TTC549 (cell line): ENCODE results near the gene FUOM.
"Not testable (repeated sequence)": the region's sequence is repeated elsewhere in the genome, so short reads cannot be mapped to it uniquely, and the experiment has no call there.

ENCODE experiments used
- FAIRE-seq: peaks from 2 replicates; lab custom pipeline; 2012; peaks lifted over from hg19 to GRCh38; lab: Jason Lieb, UNC

FUOM gene

GRCh38 chr10:133328358-133329343 is 29.2 kb downstream of the FUOM start:
- no peak for FAIRE-seq

GRCh38 chr10:133327651-133328357 is 30.0 kb downstream of the FUOM start:
- FAIRE-seq = no peak

DNA sequence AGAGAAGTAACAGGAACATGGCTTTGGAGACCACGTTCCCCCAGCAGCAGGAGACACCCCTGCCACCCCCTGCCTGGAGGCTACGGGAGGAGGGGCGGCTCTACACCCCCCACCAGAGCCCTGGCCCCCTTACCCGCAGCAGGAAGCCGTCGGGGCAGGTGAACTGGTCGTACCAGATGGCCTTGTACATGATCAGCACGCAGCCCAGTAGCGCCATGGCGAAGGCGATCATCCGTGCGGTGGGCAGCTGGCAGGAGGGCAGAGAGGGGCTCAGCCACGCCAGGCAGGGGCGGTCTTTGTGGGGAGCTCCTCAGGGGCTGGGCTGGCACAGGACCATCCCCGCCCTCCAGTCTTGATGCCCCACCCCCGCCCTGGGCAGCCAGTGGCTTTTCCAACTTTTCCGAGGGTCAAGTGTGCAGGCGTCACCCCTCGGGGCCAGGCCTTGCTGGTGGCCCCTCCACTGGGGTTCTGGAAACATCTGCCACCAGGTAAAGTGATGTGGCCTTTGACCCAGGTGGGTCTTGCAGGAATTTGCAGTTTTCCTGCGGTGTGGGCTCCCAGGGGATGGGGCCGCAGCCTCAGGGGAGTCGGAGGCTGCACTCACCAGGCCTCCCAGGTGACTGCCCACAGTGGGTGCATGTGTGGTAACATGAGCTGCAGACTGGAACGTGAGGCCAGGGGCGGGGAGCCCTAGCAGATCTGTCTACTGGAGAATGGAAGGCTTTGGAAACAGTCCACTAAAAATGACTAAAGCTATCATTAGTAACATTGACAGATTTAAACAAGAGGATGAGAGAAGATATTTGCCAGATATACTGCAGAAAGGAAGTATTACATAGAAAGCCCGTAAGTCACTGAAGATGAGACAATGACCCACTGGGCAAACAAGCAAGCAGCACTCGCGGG is 30.8 kb downstream of the FUOM start:
- FAIRE-seq = no peak

- no peak for FAIRE-seq
These were observed 31.6 kb downstream of the FUOM start for GRCh38 chr10:133326223-133326551.

DNA sequence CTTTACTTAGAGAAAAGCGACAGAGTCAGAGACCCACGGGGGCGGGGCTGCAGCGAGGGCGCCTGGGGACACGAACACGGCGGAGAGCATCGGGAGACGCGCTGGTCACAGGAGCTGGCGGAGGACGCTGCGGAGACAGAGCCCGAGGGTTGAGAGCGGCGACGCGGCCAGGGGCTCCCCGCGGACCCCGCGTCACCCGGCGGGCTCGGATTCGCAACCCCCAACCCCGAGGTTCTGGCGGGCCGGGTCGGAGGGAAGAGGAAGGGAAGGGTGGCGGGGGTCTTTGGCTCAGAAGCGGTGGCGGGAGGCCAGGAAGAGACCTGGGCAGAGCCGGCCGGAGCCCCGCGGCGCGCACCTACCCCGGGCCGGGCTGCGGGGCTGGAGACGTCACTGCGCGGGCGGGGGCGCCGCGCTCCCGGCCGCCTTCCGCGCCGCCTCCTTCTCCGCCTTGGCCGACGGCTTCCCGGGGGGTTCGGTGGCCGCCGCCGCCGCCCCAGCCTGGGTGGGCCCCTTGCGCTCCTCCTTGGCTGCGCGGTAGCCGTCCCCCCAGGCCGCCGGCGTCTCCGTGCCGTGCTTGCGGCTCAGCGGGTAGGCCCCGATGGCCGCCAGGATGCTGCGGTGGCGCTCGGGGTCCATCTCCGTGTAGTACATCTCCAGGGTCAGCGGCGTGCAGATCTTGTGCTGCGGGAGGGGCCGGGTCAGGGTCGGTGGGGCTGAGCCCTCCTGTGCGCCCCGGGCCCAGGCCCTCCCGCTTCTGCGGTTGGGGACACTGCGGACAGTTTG is 32.2 kb downstream of the FUOM start:
- no peak for FAIRE-seq

- no peak for FAIRE-seq
These were observed 33.0 kb downstream of the FUOM start for GRCh38 chr10:133324857-133325260.

- FAIRE-seq = no peak
These were observed 33.5 kb downstream of the FUOM start for GRCh38 chr10:133324198-133324792.

DNA sequence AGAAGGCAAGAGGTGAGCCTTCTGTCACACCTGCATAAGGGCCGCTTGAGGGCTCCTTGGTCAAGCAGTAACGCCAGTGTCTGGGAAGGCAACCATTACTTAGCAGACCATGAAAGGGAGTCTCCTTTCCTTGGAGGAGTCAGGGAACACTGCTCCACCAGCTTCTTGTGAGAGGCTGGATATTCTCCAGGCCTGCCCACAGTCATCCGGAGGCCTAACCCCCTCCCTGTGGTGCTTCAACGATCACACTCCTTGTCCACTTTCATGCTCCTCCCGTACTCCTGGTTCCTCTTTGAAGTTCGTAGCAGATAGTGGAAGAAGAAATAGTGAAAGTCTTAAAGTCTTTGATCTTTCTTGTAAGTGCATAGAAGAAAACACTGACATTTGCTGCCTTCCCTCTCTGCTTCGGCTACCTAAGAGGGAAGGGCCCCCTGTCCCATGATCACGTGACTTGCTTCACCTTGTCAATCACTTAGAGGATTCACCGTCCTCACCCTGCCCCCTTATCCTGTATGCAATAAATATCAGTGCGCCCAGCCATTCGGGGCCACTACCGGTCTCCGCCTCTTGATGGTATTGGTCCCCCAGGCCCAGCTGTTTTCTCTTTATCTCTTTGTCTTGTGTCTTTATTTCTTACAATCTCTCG is 35.6 kb downstream of the FUOM start:
- FAIRE-seq = not testable (repeated sequence)

DNA sequence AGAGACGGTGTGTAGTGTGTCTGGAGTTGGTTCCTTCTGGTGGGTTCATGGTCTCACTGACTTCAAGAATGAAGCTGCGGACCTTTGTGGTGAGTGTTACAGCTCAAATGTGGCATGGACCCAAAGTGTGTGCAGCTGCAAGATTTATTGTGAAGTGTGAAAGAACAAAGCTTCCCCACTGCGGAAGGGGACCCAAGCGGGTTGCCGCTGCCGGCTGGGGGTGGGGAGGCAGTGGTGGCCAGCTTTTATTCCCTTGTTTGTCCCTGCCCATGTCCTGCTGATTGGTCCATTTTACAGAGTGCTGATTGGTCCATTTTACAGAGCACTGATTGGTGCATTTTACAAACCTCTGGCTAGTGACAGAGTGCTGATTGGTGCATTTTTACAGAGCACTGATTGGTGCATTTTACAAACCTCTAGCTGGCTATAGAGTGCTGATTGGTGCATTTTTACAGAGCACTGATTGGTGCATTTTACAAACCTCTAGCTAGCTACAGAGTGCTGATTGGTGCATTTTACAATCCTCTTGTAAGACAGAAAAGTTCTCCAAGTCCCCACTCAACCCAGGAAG is 36.9 kb downstream of the FUOM start:
- FAIRE-seq = not testable (repeated sequence)

- FAIRE-seq = no peak
These were observed 39.2 kb downstream of the FUOM start for GRCh38 chr10:133318494-133319127.

DNA sequence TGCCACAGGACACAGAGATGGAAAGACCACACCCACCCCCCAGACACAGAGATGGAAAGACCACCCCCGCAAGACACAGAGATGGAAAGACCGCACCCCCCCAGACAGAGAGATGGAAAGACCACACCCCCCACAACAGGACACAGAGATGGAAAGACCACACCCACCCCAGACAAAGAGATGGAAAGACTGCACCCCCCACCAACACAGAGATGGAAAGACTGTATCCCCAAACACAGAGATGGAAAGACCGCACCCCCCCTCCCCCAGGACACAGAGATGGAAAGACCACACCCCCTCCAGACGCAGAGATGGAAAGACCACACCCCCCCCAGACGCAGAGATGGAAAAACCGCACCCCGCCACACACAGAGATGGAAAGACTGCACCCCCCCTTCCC is 41.1 kb downstream of the FUOM start:
- no peak for FAIRE-seq

DNA sequence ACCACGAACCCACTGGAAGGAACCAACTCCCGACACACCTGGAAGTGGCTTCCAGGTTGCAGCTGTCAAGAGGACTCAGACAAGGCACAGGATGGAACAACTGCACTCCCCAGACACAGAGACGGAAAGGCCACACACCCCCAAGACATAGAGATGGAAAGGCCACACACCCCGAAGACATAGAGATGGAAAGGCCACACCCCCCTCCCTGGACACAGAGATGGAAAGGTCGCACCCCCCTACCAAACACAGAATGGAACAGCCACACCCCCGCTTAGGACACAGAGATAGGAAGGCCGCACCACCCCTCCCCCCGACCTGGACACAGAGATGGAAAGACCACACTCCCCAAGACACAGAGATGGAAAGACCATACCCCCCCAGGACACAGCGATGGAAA is 41.6 kb downstream of the FUOM start:
- no peak for FAIRE-seq

GRCh38 chr10:133315847-133316246 is 42.0 kb downstream of the FUOM start:
- FAIRE-seq = no peak

DNA sequence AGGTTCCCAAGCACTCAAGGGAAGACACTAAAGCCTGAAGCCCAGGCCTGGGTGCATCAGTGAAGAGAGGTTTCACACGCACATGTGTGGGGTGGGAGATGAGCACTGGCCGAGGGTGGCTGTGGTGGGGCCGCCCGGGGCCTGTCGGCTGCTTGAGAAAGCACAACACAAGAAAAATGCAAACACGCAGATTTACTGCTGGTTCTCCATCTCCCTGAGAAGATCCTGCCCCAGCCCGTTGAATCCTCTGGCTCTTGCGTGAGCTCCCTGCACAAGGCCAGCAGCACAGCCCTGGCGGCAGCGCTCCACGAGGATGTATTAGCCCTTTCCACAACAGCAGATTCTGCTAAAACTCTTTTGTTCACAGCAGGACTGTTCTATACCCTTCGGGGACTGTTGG is 42.9 kb downstream of the FUOM start:
- FAIRE-seq = no peak

DNA sequence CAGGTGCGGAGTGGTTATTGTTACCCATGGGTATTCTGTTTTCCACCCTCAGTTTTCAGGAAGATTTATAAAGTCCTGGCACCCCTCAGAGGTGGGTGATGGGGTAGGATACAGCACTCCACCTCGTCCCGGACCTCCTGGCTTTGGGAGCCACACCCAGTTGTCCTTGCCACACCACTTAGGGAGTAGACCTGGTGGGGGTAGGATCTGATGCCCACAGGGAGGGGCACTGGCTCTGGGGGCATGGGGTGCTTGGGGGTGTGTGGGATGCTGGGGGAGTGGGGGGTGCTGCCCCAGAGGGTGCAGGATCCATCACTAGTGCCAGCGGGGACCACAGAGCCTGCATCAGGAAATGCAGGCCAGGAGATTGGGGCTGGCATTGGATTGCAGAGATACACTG is 44.6 kb downstream of the FUOM start:
- FAIRE-seq = no peak

- no peak for FAIRE-seq
These were observed 45.1 kb downstream of the FUOM start for GRCh38 chr10:133312769-133313145.

DNA sequence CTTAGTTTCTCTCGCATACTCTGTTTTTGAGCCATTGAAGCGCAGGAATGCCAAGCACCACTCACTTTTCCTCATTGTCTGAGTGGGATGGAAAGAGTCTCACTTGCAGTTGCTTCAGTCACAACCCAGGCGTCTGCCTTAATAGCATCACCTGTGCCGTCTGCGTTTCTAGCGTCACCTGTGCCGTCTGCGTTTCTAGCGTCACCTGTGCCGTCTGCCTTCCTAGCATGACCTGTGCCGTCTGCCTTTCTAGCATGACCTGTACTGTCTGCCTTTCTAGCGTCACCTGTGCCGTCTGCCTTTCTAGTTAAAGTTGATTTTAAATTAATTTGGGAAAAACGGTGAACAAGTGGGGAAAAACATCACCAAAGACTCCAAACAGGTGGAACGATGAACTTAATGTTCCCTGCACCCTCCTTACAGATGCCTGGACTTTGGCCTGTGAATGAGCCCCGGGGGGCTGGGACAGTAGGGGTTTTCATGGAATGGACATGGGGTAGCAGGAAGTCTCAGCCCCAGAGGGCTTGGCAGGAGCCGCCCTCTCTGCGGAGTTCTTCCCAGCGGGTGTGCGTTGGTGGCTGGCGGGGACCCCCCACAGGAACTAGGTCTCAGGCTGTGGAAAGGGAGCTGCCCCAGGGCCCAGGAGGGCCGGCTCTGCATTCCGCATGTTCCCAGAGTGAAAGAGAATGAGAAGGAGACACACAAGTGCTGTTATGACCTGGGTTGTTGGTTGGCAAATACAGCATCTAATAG is 45.6 kb downstream of the FUOM start:
- FAIRE-seq = no peak

DNA sequence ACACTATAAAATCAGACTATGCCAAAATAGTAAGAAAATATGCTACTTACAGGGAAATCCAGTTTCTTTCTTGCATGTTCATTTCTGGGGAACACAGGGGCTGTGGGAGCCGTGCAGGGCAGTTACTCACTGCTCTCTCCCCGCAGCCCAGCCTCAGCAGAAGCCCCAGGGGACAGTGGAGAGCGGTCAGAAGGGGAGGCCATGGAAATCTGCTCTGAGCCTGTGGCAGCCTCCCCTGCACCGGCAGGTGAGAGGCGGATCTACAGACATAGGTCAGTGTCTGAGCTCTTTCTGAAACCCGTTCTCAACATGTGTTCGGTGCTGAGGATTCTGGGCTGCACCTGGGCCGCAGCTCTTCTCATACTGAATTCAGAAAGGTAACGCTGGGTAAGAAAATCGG is 46.2 kb downstream of the FUOM start:
- FAIRE-seq = no peak

DNA sequence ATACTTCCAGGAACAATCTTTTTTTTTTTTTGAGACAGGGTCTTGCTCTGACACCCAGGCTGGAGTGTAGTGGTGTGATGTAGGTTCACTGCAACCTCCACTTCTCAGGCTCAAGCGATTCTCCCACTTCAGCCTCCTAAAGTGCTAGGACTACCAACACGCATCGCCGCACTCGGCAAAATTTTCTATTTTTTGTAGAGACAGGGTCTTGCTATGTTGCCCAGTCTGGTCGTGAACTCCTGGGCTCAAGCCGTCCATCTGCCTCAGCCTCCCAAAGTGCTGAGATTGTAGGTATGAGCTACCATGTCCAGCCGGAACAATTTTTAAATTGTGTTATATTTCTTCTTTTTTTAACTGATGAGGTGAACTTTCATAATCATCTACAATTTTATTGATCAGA is 47.0 kb downstream of the FUOM start:
- FAIRE-seq = no peak
